Neural cell (in vitro differentiated cells): ENCODE data around the gene PTPRN2. TPM values are rescaled to one million over a fixed set of nuclear protein-coding genes. Genes with fewer than 3 reads are reported as not detected.

Experiments used
- H2AFZ ChIP-seq: fragments of 200-600, 300-800 bp; sonication (generic), shearing (Covaris generic); 2 replicates; pipeline ENCODE4 v1.6.0; 2014; ENCODE audit warnings: low read depth, mild to moderate bottlenecking, antibody characterized with exemption, low read length, moderate library complexity
- H3F3A ChIP-seq: fragments of 200-600 bp; shearing (Covaris generic); 2 replicates; pipeline ENCODE4 v1.6.1; 2016; ENCODE audit warnings: mild to moderate bottlenecking, moderate library complexity, mixed read lengths, antibody characterized with exemption, low read length; ENCODE audit not compliant: insufficient read depth, poor library complexity, severe bottlenecking
- H3K27ac ChIP-seq: fragments of 200-600, 300-800 bp; sonication (generic), shearing (Covaris generic); 2 replicates; pipeline ENCODE4 v1.5.1; 2014; ENCODE audit warnings: mild to moderate bottlenecking, low read length, moderate library complexity
- H3K27me3 ChIP-seq: fragments of 300-800, 200-600 bp; sonication (generic), shearing (Covaris generic); 2 replicates; pipeline ENCODE4 v1.6.0; 2014; ENCODE audit warnings: mild to moderate bottlenecking, low read depth, low read length, moderate library complexity; ENCODE audit not compliant: insufficient read depth
- H3K36me3 ChIP-seq: fragments of 300-800, 200-600 bp; sonication (generic), shearing (Covaris generic); 2 replicates; pipeline ENCODE4 v1.5.1; 2014; ENCODE audit warnings: mild to moderate bottlenecking, antibody characterized with exemption, low read length, moderate library complexity; ENCODE audit not compliant: insufficient read depth
- H3K4me2 ChIP-seq: fragments of 300-800, 200-600 bp; sonication (generic), shearing (Covaris generic); 2 replicates; pipeline ENCODE4 v1.6.0; 2014; ENCODE audit warnings: mild to moderate bottlenecking, low read length
- H3K4me3 ChIP-seq: fragments of 300-800, 200-600 bp; sonication (generic), shearing (Covaris generic); 2 replicates; pipeline ENCODE4 v1.5.1; 2014; ENCODE audit warnings: mild to moderate bottlenecking, low read length, moderate library complexity
- H3K79me2 ChIP-seq: fragments of 200-600 bp; shearing (Covaris generic); replicated peaks from 2 replicates; pipeline ENCODE4 v1.6.0; 2014; ENCODE audit warnings: mild to moderate bottlenecking, low read length, moderate library complexity; ENCODE audit not compliant: insufficient read depth
- H3K9ac ChIP-seq: fragments of 300-800, 200-600 bp; sonication (generic), shearing (Covaris generic); 2 replicates; pipeline ENCODE4 v1.6.1; 2016; ENCODE audit warnings: mild to moderate bottlenecking, low read length, mixed read lengths
- H3K9me2 ChIP-seq: fragments of 200-600 bp; shearing (Covaris generic); 2 replicates; pipeline ENCODE4 v1.6.1; 2016; ENCODE audit warnings: mild to moderate bottlenecking, low read length, mixed read lengths; ENCODE audit not compliant: insufficient read depth
- H3K9me3 ChIP-seq: fragments of 200-600, 300-800 bp; sonication (generic), shearing (Covaris generic); 2 replicates; pipeline ENCODE4 v1.6.1; 2016; ENCODE audit warnings: mild to moderate bottlenecking, mixed run types, low read length, moderate library complexity, mixed read lengths
- H4K20me1 ChIP-seq: fragments of 200-600 bp; shearing (Covaris generic); 2 replicates; pipeline ENCODE4 v1.6.1; 2016; ENCODE audit warnings: mild to moderate bottlenecking, mixed run types; ENCODE audit not compliant: insufficient read depth
- EP300 ChIP-seq: fragments of 450-650 bp; conservative IDR thresholded peaks from 2 replicates; pipeline ENCODE4 v1.6.1; 2014; ENCODE audit warnings: antibody characterized with exemption, mild to moderate bottlenecking, moderate library complexity; ENCODE audit not compliant: poor library complexity, severe bottlenecking
- EZH2 ChIP-seq: fragments of 200-600, 300-800 bp; shearing (Covaris generic), sonication (generic); IDR thresholded peaks from 2 replicates; pipeline ENCODE4 v1.6.1; 2014; ENCODE audit warnings: antibody characterized with exemption, low read length, borderline replicate concordance, mild to moderate bottlenecking; ENCODE audit not compliant: insufficient read depth, poor library complexity, severe bottlenecking
- MXI1 ChIP-seq: fragments of 450-650 bp; conservative IDR thresholded peaks from 2 replicates; pipeline ENCODE4 v1.6.1; 2014; ENCODE audit warnings: antibody characterized with exemption, mild to moderate bottlenecking; ENCODE audit not compliant: poor library complexity, severe bottlenecking
- POLR2AphosphoS5 ChIP-seq: IDR thresholded peaks from 2 replicates; pipeline ENCODE4 v1.6.1; 2012
- RAD21 ChIP-seq: fragments of 450-650 bp; conservative IDR thresholded peaks from 2 replicates; pipeline ENCODE4 v1.6.1; 2014; ENCODE audit warnings: antibody characterized with exemption, mild to moderate bottlenecking, moderate library complexity
- SMC3 ChIP-seq: fragments of 450-650 bp; conservative IDR thresholded peaks from 2 replicates; pipeline ENCODE4 v1.6.1; 2014; ENCODE audit warnings: antibody characterized with exemption, mild to moderate bottlenecking, moderate library complexity; ENCODE audit not compliant: poor library complexity
- polyA plus RNA-seq: library from polyadenylated mRNA; depleted of rRNA; stranded (reverse); fragments of >200 nt; gene quantifications from 2 replicates; pipeline ENCODE4 v1.2.3, GENCODE V29; 2014
- TF ChIP-seq, protein P1 (sequence below): IDR thresholded peaks from 2 replicates; pipeline ENCODE4 v1.6.1; 2012; ENCODE audit warnings: borderline replicate concordance
- TF ChIP-seq, protein P2 (sequence below): fragments of 450-650 bp; IDR thresholded peaks from 2 replicates; pipeline ENCODE4 v1.5.1; 2014; ENCODE audit warnings: antibody characterized with exemption, mild to moderate bottlenecking, moderate library complexity; ENCODE audit not compliant: poor library complexity, severe bottlenecking

The PTPRN2 gene
- polyA plus RNA-seq, 1 donor from 2014 or later, result 31.0 TPM

DNA sequence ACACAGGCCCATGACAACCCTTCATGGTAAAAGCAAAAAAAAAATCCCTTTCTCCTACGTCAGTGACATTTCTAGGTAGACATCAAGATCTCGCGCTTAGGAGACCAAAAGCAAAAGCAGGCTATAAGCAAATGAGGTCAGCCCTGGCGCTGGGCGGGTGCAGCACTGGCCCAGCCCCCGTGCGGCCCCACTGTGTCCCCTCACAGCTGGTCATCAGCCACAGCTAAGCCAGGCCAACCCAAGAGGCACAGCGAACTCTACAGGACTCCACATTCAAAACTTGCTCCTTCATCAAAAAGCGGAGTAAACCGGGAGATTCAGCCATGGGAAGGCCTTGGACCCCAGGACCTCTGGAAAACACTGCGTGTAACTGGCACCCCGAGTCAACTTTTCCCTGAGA, 113.7 kb downstream of the PTPRN2 start:
- TF ChIP-seq, protein P1, sequence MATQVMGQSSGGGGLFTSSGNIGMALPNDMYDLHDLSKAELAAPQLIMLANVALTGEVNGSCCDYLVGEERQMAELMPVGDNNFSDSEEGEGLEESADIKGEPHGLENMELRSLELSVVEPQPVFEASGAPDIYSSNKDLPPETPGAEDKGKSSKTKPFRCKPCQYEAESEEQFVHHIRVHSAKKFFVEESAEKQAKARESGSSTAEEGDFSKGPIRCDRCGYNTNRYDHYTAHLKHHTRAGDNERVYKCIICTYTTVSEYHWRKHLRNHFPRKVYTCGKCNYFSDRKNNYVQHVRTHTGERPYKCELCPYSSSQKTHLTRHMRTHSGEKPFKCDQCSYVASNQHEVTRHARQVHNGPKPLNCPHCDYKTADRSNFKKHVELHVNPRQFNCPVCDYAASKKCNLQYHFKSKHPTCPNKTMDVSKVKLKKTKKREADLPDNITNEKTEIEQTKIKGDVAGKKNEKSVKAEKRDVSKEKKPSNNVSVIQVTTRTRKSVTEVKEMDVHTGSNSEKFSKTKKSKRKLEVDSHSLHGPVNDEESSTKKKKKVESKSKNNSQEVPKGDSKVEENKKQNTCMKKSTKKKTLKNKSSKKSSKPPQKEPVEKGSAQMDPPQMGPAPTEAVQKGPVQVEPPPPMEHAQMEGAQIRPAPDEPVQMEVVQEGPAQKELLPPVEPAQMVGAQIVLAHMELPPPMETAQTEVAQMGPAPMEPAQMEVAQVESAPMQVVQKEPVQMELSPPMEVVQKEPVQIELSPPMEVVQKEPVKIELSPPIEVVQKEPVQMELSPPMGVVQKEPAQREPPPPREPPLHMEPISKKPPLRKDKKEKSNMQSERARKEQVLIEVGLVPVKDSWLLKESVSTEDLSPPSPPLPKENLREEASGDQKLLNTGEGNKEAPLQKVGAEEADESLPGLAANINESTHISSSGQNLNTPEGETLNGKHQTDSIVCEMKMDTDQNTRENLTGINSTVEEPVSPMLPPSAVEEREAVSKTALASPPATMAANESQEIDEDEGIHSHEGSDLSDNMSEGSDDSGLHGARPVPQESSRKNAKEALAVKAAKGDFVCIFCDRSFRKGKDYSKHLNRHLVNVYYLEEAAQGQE, result no peak
- TF ChIP-seq EP300 (no peak), EZH2 (no peak), MXI1 (no peak)
- Histone ChIP-seq H3K27me3 (no peaks in the 10 kb centered on the region), H3K9me2 (no peaks in the 10 kb centered on the region), H4K20me1 (no peaks in the 10 kb centered on the region), H3F3A (no peaks in the 10 kb centered on the region), H2AFZ (no peak overlapping the region), H3K9ac (peak overlapping the region; percentile 56), H3K4me2 (peak overlapping the region; percentile 74), H3K9me3 (no peaks in the 10 kb centered on the region), H3K4me3 (peak overlapping the region; percentile 50), H3K36me3 (no peaks in the 10 kb centered on the region), H3K27ac (peak overlapping the region; percentile 81), H3K79me2 (no peaks in the 10 kb centered on the region)

DNA sequence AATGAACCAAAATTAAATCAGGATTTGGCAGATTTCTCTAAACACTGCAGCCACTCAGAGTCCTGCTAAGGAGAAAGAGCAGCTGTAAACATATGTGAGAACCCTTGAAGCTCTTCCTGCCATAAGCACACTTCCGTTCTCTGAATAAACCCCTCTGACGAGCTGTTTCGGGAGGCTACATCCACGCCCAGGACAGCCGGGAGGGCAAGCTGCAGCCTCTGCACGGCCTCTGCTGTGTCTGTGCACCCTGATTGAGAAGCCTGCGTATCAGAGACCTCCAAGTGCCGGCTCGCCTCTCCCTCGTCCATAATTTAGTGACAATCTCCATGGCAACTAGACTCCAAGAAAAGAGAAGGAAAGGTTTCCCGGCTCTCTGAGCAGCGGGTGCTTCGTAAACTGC, 114.4 kb downstream of the PTPRN2 start:
- Histone ChIP-seq H2AFZ (no peak overlapping the region), H3K9ac (peak overlapping the region; percentile 56), H3K4me2 (peak overlapping the region; percentile 74), H3K79me2 (no peaks in the 10 kb centered on the region), H3K9me2 (no peaks in the 10 kb centered on the region), H3K27me3 (no peaks in the 10 kb centered on the region), H3K9me3 (no peaks in the 10 kb centered on the region), H3K36me3 (no peaks in the 10 kb centered on the region), H3K4me3 (peak overlapping the region; percentile 50), H3K27ac (peak overlapping the region; percentile 81), H4K20me1 (no peaks in the 10 kb centered on the region), H3F3A (no peaks in the 10 kb centered on the region)
- TF ChIP-seq EZH2 (no peak), RAD21 (peak; percentile 29), MXI1 (peak; percentile 37), SMC3 (peak; percentile 34), POLR2AphosphoS5 (peak; percentile 29)
- TF ChIP-seq, protein P1, result peak; percentile 8
- TF ChIP-seq, protein P2, sequence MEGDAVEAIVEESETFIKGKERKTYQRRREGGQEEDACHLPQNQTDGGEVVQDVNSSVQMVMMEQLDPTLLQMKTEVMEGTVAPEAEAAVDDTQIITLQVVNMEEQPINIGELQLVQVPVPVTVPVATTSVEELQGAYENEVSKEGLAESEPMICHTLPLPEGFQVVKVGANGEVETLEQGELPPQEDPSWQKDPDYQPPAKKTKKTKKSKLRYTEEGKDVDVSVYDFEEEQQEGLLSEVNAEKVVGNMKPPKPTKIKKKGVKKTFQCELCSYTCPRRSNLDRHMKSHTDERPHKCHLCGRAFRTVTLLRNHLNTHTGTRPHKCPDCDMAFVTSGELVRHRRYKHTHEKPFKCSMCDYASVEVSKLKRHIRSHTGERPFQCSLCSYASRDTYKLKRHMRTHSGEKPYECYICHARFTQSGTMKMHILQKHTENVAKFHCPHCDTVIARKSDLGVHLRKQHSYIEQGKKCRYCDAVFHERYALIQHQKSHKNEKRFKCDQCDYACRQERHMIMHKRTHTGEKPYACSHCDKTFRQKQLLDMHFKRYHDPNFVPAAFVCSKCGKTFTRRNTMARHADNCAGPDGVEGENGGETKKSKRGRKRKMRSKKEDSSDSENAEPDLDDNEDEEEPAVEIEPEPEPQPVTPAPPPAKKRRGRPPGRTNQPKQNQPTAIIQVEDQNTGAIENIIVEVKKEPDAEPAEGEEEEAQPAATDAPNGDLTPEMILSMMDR, result no peak
